ENCODE measurements around the gene MACF1.
"Not testable (repeated sequence)": the region's sequence is repeated elsewhere in the genome, so short reads cannot be mapped to it uniquely, and the experiment has no call there.

Gene MACF1

DNA sequence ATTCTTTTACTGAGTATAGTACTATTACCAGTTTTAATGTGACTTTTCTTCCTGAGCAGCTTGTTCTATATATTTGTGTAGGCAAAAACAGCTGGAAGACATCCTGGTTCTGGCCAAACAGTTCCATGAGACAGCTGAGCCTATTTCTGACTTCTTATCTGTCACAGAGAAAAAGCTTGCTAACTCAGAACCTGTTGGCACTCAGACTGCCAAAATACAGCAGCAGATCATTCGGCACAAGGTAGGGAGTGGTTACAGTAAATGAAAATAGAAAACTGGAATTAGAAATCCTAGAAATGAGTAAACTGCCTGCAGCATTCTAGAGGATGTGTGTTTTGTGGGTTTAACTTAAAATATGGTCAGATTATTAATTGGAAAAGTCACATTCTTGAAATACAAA, 222.9 kb downstream of the MACF1 start:
- DNase-seq: no peak

DNA sequence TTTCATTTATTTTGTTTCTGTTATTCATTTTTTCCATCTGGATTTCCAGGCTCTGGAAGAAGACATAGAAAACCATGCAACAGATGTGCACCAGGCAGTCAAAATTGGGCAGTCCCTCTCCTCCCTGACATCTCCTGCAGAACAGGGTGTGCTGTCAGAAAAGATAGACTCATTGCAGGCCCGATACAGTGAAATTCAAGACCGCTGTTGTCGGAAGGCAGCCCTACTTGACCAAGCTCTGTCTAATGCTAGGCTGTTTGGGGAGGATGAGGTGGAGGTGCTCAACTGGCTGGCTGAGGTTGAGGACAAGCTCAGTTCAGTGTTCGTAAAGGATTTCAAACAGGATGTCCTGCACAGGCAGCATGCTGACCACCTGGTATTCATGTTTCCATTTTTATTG, 223.4 kb downstream of the MACF1 start:
- no peak for DNase-seq

DNA sequence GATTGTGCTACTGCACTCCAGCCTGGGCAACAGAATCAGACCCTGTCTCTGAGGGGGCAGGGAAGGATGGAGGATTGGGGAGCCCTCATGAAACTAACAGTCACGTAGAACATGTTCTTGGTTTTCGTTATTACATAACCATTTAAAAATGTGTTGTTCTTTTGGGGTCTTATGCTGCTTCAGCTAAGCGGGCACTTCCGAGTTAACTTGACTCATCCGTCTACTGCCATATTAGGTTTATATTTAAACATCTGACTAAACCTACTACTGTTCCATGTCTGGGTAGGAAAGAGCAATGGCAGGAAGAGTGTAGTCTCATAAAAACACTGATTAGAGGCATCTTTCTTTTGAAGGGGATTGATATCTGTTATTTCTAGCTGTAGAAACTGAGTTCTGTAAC, 227.4 kb downstream of the MACF1 start:
- DNase-seq: no peak

GRCh38 chr1:39434797-39435395, 230.4 kb downstream of the MACF1 start:
- DNase-seq: no peak

DNA sequence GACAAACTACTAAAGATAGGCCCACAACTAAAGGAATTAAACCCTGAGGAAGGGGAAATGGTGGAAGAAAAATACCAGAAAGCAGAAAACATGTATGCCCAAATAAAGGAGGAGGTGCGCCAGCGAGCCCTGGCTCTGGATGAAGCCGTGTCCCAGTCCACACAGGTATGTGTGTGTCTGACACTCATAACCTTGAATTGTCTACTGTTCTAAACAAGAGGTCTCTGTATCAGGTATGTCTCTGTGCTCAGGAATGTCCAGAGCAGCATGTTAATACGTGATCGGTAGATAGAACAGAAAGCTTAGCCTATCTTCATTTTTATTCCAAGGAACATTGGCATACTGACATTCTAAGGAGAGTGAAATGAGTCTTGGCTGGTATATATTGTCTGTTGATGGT, 231.1 kb downstream of the MACF1 start:
- DNase-seq: no peak

DNA sequence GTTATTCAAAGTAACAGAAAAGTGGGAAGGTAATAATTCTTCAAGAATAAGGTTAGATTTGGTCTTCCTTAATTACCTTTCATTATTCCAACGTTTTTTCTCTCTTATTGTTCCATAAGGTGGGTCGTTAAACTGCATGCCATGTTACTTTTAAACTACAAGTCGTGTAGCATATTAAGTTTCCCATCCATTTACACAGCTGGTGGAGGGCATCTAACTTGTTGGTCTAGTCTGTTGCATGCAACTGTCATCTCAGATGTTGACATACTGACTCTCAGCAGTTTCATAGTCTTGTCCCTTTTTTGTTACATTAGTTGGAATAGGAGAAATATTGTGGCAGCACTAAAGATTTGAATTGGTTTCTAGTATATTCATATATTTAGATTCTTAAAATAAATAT, 232.3 kb downstream of the MACF1 start:
- DNase-seq: no peak

DNA sequence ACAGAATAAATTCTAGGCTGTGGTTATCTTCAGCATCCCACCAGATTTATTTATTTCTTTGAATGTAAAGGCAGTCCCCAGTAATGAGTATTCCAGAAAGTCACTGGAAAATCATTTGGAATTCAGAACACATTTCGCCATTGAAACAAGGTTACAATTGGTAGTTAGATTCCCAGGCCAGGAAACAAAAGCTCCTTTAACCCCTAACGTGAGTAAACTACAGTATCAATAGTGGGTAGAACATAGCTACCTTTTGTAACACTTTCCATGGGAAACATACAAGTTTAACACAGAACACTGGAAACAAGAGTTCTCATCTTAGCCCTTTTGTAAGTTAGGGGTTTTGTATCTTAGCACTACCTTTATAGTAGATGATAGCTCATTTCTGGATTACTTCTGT, 233.5 kb downstream of the MACF1 start:
- no peak for DNase-seq

GRCh38 chr1:39440856-39441255, 236.4 kb downstream of the MACF1 start:
- DNase-seq: no peak

DNA sequence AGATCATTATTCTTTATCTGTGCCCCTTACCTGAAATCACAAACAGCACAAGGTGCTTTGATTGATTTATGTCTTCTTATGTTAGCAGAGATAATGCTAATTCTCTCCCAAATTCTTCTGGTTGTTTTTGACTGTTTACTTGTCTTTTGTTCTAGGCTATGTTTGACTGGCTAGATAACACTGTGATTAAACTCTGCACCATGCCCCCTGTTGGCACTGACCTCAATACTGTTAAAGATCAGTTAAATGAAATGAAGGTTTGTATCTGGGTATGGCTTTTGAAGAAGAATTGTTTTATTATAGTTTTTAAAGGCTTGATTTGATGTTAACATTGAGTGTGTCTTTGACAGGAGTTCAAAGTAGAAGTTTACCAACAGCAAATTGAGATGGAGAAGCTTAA, 237.3 kb downstream of the MACF1 start:
- no peak for DNase-seq

DNA sequence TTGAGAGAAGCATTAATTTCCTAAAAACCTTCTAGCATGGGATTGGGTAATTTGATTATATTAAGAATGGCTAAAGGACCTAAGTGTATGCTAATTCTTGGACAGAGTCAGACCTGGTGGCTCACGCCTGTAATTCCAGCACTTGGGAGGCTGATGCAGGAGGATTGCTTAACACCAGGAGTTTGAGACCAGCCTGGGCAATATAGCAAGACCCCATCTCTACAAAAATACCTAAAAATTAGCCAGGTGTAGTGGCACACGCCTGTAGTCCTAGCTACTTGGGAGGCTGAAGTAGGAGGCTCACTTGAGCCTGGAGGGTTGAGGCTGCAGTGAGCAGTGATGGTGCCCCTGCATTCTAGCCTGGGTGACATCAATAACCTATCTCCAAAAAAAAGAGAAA, 241.1 kb downstream of the MACF1 start:
- DNase-seq: no peak

DNA sequence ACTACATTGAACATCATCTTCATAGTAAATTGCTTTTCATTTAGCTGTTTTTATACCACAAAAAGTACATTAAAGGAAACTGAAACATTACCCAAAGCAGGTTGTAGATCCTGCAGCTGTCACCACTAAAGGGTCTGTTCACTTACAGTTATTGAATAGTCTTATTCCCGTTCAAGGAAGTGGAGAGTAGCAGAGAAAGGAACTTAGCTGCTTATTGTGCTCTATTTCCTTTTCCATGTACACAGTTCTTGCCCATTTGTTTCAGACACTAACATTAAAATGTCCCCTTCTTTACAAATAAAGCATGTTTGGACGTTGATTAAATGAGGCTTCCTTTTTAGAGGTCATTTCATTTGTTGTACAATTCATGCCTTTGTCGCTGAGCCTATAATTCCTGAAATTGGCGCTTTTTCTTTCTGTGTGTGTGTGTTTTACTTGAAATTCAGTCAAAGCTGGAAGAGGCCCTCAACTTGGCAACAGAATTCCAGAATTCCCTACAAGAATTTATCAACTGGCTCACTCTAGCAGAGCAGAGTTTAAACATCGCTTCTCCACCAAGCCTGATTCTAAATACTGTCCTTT, 242.6 kb downstream of the MACF1 start:
- no peak for DNase-seq

DNA sequence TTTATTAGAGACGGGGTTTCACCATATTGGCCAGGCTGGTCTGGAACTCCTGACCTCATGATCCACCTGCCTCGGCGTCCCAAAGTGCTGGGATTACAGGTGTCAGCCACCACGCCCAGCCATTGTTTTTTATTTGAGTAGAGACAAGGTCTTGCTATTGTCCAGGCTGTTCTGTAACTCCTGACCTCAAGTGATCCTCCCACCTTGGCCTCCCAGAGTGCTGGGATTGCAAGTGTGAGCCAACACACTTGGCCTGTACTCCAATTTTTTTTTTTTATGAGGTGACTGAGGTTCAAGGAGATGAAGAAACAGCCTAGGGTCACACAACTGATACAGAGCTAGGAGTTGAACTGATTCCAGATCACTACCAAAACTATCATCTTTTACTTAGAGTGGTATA, 245.5 kb downstream of the MACF1 start:
- DNase-seq: not testable (repeated sequence)

DNA sequence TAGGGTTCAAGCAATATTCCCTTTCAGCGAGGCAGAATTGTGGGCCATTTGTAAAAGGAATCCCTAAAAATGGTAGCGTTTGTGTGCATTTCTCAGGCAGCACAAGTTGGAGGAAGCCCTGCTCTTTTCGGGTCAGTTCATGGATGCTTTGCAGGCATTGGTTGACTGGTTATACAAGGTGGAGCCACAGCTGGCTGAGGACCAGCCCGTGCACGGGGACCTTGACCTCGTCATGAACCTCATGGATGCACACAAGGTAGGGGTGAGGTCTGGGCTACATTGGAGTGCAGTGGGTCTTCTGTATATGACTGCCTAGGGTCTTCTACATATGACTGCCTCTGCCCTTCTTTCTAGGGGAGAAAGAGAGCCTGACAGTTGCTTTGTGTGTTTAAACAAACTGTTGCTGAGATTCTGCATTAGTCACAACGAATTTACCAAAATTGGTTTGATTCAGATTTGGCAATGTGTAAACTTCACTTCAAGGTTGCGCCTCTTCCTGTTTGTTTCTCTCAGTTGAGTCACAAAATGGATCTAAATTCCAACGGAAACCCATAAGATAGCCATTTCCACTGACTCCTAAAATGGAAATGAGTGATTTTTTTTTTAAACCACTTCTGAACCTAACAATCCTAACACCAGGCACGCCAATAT, 246.6 kb downstream of the MACF1 start:
- DNase-seq: no peak

GRCh38 chr1:39452081-39452480, 247.6 kb downstream of the MACF1 start:
- DNase-seq: no peak

DNA sequence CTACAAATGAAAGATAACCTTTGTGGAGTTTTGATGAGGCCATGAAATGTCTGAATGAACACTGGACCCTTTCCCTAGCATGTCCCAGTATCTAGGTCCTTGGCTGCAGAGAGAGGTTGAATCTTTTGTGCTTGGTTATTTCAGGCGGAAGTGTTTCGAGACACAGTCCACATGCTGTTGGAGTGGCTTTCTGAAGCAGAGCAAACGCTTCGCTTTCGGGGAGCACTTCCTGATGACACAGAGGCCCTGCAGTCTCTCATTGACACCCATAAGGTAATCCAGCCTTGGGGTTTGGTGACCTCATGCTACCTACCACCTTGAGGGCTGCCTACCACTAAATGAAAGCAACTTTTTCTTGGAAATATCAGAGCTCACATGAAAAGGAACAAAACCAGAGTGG, 248.0 kb downstream of the MACF1 start:
- no peak for DNase-seq

DNA sequence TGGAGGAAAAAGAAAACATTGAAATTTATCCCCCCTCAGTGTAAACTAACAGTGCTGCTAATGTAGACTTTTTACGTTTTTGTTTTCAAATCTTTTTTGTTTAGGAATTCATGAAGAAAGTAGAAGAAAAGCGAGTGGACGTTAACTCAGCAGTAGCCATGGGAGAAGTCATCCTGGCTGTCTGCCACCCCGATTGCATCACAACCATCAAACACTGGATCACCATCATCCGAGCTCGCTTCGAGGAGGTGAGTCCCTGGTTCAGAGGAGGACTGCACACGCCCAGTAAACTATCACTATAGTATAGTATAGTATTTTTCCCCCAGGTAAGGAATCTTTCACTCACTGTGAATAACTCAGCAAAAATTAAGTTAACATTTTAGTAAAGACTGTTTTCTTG, 249.1 kb downstream of the MACF1 start:
- DNase-seq: no peak

- no peak for DNase-seq
Measured at GRCh38 chr1:39458991-39459390, 254.5 kb downstream of the MACF1 start.

DNA sequence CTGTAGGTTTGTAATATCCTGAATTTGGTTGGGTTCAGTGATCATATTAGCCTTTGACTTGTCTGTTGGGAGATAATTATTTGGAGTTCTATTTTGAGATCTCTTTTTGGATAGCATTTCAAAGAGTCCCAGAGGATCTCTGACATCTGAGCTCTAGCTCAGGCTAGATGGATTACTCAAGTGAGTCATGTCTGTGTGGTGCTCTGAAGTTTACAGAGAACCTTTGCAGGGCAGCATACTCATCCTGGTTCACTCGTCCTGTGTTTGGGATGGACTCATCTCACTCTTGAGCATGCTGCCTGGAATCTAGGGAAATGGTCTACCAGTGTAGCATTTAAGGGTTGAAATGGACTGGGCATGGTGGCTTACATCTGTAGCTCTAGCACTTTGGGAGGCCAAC, 257.6 kb downstream of the MACF1 start:
- no peak for DNase-seq

DNA sequence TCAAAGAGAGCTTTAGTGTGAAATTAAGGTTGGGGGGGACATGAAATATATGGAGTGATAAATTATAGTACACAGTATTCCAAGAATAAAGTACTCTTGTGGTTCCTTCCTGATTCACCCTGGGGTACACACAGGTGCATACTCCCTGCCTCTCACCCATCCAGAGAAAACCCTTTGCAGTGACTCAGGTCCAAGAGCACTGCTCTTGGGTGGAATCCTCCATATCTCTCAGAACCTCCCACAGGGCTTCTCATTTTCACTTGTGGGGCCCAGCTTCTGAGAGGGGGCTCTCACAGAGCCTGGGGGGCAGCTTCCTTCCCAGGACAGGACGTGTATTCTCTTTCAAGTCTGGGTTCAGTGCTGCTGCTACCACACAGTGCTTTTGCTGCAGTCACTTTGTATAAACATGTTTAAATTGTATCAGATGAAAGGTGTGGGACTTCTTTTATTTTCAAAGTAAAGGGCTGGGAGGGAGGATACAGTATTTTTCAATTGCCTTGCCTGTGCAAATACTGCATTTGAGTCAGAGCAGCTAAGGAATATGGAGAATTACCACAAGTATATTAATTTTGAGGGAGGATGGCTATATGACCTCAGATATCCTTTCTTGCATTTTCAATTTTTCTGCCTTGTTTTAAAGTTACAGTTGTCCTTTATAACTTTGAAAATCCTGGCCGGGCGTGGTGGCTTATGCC, 262.1 kb downstream of the MACF1 start:
- DNase-seq: no peak

DNA sequence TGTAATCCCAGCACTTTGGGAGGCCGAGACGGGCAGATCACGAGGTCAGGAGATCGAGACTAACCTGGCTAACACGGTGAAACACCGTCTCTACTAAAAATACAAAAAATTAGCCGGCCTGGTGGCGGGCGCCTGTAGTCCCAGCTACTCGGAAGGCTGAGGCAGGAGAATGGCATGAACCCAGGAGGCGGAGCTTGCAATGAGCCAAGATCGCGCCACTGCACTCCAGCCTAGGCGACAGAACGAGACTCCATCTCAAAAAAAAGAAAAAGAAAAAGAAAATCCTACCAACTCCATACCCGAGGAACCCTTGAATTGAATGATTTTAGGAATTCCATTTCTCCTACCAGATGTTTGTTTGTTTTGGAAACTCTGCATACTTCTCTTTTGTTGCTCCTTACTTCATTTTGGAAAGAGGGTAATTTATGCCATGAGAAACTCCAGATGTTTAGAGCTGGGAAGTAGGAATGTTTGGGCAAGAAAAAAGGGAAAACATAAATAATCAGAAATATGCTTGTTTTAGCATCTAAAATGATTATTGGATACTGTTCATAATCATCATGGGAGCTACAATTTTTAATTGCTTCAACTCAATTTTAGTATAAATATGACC, 262.7 kb downstream of the MACF1 start:
- not testable (repeated sequence) for DNase-seq

DNA sequence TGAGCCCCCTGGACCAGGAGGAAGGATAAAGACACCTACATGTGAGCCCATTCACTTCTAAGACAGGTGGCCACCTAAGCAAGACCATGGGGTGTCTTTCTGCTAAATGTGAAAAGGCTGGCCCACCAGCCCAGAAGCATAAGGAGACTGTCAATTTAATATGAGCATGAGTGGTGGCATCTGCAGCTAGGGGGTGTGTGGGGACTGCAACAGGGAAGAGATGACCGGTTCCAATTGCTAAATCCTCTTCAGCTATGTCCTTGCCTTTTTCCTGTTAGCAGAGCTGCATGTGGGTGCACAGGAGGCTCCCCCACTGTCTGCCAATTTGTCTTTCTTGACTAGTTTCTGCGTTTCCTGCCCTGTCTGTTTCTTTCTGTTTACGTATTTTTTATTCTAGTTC, 264.7 kb downstream of the MACF1 start:
- no peak for DNase-seq

- DNase-seq: no peak
Measured at GRCh38 chr1:39470040-39470439, 265.5 kb downstream of the MACF1 start.

DNA sequence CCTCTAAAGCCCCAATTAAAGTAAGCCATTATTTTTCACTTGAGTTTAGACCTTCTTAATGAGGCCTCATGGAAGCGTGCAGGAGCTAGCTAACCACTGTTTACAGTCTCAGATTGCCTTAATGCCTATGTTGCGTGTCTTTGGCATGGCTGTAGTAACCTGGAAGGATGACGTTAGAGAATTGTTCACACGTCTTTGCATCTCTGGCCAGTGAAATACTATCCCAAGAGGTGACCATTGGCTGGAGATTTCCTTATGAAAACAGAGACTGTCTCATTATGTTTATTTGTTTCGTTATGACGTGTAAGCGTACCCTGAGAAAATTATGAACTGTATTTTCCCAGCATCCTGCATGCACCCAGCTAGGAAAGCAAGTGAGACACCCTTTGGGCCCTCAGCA, 268.3 kb downstream of the MACF1 start:
- DNase-seq: no peak

GRCh38 chr1:39473324-39473723, 268.8 kb downstream of the MACF1 start:
- no peak for DNase-seq

Data from activated CD8-positive, alpha-beta memory T cell treated with anti-CD3 and anti-CD28 coated beads, Interleukin-2, amount 50 U/mL, for 4 hours (primary cell).